K562 (cell line): ENCODE data around the gene IRF2. TPM values are rescaled to one million over a fixed set of nuclear protein-coding genes. Genes with fewer than 3 reads are reported as not detected.

Experiments
- BCOR ChIP-seq: fragments of 450-650 bp; IDR thresholded peaks from 2 replicates; pipeline ENCODE4 v1.6.1; 2016
- CBFA2T3 ChIP-seq: fragments of 450-650 bp; IDR thresholded peaks from 2 replicates; pipeline ENCODE4 v1.6.1; 2017
- GTF2A2 ChIP-seq: IDR thresholded peaks from 2 replicates; pipeline ENCODE4 v1.6.1; 2016; ENCODE audit warnings: mild to moderate bottlenecking, missing genetic modification characterization, missing compliant biosample characterization
- HMBOX1 ChIP-seq: sonication (generic); IDR thresholded peaks from 2 replicates; pipeline ENCODE4 v1.6.1; 2016
- KDM5B ChIP-seq: fragments of 200-600 bp; sonication (generic); IDR thresholded peaks from 2 replicates; pipeline ENCODE4 v1.6.1; 2012; ENCODE audit warnings: low read depth, mild to moderate bottlenecking, moderate library complexity, low read length, control low read depth, inconsistent platforms; ENCODE audit not compliant: insufficient replicate concordance
- KLF16 ChIP-seq: IDR thresholded peaks from 2 replicates; pipeline ENCODE4 v1.6.1; 2016; ENCODE audit warnings: antibody characterized with exemption
- MYBL2 ChIP-seq, 2 experiments: fragments of 450-650 bp in 1 of 2; sonication (generic) in 1 of 2; formaldehyde crosslinking in 1 of 2; IDR thresholded peaks; 2 replicates each; pipeline versions ENCODE4 v1.6.1 to v1.8.1; 2017 to 2022; ENCODE audit warnings: borderline replicate concordance in 1 of 2, inconsistent platforms in 1 of 2, low read depth in 1 of 2, mild to moderate bottlenecking in 1 of 2, missing genetic modification reagents in 1 of 2, moderate library complexity in 1 of 2
- PPARD ChIP-seq: fragments of 250-450 bp; sonication (Bioruptor Pico); IDR thresholded peaks from 2 replicates; pipeline ENCODE4 v1.8.0; 2022; ENCODE audit warnings: inconsistent platforms, mild to moderate bottlenecking, moderate library complexity
- PRDM10 ChIP-seq: fragments of 450-650 bp; IDR thresholded peaks from 2 replicates; pipeline ENCODE4 v1.6.1; 2018; ENCODE audit not compliant: partially characterized antibody
- PYGO2 ChIP-seq: fragments of 450-650 bp; IDR thresholded peaks from 2 replicates; pipeline ENCODE4 v1.6.1; 2016; ENCODE audit warnings: mild to moderate bottlenecking, missing genetic modification characterization, moderate library complexity, missing compliant biosample characterization
- SMARCE1 ChIP-seq: fragments of 450-650 bp; IDR thresholded peaks from 2 replicates; pipeline ENCODE4 v1.7.1; 2016; ENCODE audit warnings: mild to moderate bottlenecking
- ZFP36 ChIP-seq: fragments of 150-350 bp; IDR thresholded peaks from 2 replicates; pipeline ENCODE4 v1.6.1; 2018; ENCODE audit warnings: low read length, low read depth; ENCODE audit not compliant: partially characterized antibody
- ZNF134 ChIP-seq: fragments of 250-450 bp; sonication (Bioruptor Pico); conservative IDR thresholded peaks from 2 replicates; pipeline ENCODE4 v1.4.0; 2020
- ZNF668 ChIP-seq: fragments of 250-450 bp; sonication (Bioruptor Pico); IDR thresholded peaks from 2 replicates; pipeline ENCODE4 v1.8.0; 2022; ENCODE audit warnings: mild to moderate bottlenecking, inconsistent platforms
- polyA plus RNA-seq, 8 experiments: library from polyadenylated mRNA; depleted of rRNA in 4 of 8; stranded (reverse) in 5 of 8; unstranded in 3 of 8; fragments of >200 nt; fragmentation: Nextera tagmentation in 2 of 8; fragmentation: Illumina TruSeq in 1 of 8; extraction: Ambion mirVana in 2 of 8; extraction: Trizol in 1 of 8; gene quantifications; 2 replicates each; pipeline versions ENCODE4 v1.2.1 to v1.2.3, GENCODE V29; 2011 to 2014; ENCODE audit warnings: inconsistent platforms in 1 of 8, missing spikeins in 1 of 8
- total RNA-seq, 7 experiments: library from RNA; depleted of rRNA in 6 of 7; stranded (reverse); fragments of >200 nt in 6 of 7; fragmentation: Illumina TruSeq in 2 of 7; extraction: Trizol in 2 of 7; gene quantifications; 2 replicates each; pipeline versions ENCODE4 v1.2.1 to v1.2.3, GENCODE V29; 2011 to 2021; ENCODE audit warnings: low replicate concordance in 1 of 7
- TF ChIP-seq, protein P1 (sequence below): fragments of 450-650 bp; IDR thresholded peaks from 2 replicates; pipeline ENCODE4 v1.6.1; 2017; ENCODE audit warnings: antibody characterized with exemption, mild to moderate bottlenecking
- TF ChIP-seq, protein P2 (sequence below): fragments of 450-650 bp; conservative IDR thresholded peaks from 2 replicates; pipeline ENCODE4 v1.6.1; 2016; ENCODE audit warnings: missing genetic modification characterization, low read depth, mild to moderate bottlenecking, control low read depth, missing compliant biosample characterization

IRF2 gene
- total and polyA plus RNA-seq, 9 of the 15 experiments (the other 6 are each of a cell fraction or from before 2014, with no cell fraction given) = 7.1 to 17.1 (median 11.3) TPM

DNA sequence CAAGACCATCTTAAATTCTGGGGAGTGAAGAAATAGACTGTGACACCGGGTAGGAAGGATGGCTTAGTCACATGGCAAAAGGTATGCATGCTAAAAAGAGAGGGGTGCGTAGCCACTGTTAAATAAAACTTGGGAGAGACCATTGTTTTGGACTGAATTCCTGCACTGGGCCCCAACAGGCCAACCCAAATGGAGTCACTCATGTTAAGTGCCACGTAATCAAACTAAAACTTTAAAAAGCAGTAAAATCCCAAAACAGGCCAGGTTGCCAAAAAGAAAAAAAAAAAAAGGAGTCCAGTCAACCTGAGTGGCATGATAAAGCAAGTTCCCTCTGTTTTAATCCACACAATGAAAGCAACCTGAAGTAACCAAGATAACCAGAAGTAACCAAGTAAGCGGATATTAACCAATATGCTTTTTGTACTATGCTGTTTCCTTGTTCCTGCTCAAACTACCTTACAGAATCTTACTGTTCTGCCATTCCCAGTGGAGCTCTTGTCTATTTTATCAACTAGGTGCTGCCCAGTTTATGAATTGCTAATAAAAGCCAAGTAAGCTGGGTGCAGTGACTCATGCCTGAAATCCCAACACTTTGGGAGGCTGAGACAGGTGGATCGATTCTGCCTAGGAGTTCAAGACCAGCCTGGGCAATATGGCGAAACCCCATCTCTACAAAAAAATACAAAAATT is 132.0 kb downstream of the IRF2 start (continued):
- TF ChIP-seq ZFP36 (no peak), KLF16 (no peak), MYBL2 (IDR thresholded peaks at IDR 0.05; ENCODE audit: low read depth) (no peak), MYBL2 (CRISPR knock-in tag; IDR thresholded peaks at IDR 0.05; ENCODE audit: borderline replicate concordance) (no peak), HMBOX1 (peak; percentile 86), PYGO2 (0 out of 2 replicates have a peak, but pooled peaks have one; percentile 33), SMARCE1 (no peak), PRDM10 (peak; percentile 57), KDM5B (no peak), ZNF668 (0 out of 2 replicates have a peak, but pooled peaks have one; percentile 34), PPARD (CRISPR knock-in tag) (no peak), ZNF134 (CRISPR knock-in tag) (no peak), GTF2A2 (no peak), CBFA2T3 (peak; percentile 24; the same call in 1 of the 2 replicates), BCOR (no peak)
- TF ChIP-seq, protein P1, sequence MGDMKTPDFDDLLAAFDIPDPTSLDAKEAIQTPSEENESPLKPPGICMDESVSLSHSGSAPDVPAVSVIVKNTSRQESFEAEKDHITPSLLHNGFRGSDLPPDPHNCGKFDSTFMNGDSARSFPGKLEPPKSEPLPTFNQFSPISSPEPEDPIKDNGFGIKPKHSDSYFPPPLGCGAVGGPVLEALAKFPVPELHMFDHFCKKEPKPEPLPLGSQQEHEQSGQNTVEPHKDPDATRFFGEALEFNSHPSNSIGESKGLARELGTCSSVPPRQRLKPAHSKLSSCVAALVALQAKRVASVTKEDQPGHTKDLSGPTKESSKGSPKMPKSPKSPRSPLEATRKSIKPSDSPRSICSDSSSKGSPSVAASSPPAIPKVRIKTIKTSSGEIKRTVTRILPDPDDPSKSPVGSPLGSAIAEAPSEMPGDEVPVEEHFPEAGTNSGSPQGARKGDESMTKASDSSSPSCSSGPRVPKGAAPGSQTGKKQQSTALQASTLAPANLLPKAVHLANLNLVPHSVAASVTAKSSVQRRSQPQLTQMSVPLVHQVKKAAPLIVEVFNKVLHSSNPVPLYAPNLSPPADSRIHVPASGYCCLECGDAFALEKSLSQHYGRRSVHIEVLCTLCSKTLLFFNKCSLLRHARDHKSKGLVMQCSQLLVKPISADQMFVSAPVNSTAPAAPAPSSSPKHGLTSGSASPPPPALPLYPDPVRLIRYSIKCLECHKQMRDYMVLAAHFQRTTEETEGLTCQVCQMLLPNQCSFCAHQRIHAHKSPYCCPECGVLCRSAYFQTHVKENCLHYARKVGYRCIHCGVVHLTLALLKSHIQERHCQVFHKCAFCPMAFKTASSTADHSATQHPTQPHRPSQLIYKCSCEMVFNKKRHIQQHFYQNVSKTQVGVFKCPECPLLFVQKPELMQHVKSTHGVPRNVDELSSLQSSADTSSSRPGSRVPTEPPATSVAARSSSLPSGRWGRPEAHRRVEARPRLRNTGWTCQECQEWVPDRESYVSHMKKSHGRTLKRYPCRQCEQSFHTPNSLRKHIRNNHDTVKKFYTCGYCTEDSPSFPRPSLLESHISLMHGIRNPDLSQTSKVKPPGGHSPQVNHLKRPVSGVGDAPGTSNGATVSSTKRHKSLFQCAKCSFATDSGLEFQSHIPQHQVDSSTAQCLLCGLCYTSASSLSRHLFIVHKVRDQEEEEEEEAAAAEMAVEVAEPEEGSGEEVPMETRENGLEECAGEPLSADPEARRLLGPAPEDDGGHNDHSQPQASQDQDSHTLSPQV = peak; percentile 89
- TF ChIP-seq, protein P2, sequence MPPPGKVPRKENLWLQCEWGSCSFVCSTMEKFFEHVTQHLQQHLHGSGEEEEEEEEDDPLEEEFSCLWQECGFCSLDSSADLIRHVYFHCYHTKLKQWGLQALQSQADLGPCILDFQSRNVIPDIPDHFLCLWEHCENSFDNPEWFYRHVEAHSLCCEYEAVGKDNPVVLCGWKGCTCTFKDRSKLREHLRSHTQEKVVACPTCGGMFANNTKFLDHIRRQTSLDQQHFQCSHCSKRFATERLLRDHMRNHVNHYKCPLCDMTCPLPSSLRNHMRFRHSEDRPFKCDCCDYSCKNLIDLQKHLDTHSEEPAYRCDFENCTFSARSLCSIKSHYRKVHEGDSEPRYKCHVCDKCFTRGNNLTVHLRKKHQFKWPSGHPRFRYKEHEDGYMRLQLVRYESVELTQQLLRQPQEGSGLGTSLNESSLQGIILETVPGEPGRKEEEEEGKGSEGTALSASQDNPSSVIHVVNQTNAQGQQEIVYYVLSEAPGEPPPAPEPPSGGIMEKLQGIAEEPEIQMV (tag) = peak; percentile 34; the same call in 1 of the 2 replicates
